Neural cell (in vitro differentiated cells): ENCODE results near the gene KRTAP10-1.

Experiments
- EP300 ChIP-seq: fragments of 450-650 bp; conservative IDR thresholded peaks from 2 replicates; pipeline ENCODE4 v1.6.1; 2014; ENCODE audit warnings: antibody characterized with exemption, mild to moderate bottlenecking, moderate library complexity; ENCODE audit not compliant: poor library complexity, severe bottlenecking
- EZH2 ChIP-seq: fragments of 200-600, 300-800 bp; shearing (Covaris generic), sonication (generic); IDR thresholded peaks from 2 replicates; pipeline ENCODE4 v1.6.1; 2014; ENCODE audit warnings: antibody characterized with exemption, low read length, borderline replicate concordance, mild to moderate bottlenecking; ENCODE audit not compliant: insufficient read depth, poor library complexity, severe bottlenecking
- MXI1 ChIP-seq: fragments of 450-650 bp; conservative IDR thresholded peaks from 2 replicates; pipeline ENCODE4 v1.6.1; 2014; ENCODE audit warnings: antibody characterized with exemption, mild to moderate bottlenecking; ENCODE audit not compliant: poor library complexity, severe bottlenecking
- POLR2AphosphoS5 ChIP-seq: IDR thresholded peaks from 2 replicates; pipeline ENCODE4 v1.6.1; 2012
- RAD21 ChIP-seq: fragments of 450-650 bp; conservative IDR thresholded peaks from 2 replicates; pipeline ENCODE4 v1.6.1; 2014; ENCODE audit warnings: antibody characterized with exemption, mild to moderate bottlenecking, moderate library complexity
- SMC3 ChIP-seq: fragments of 450-650 bp; conservative IDR thresholded peaks from 2 replicates; pipeline ENCODE4 v1.6.1; 2014; ENCODE audit warnings: antibody characterized with exemption, mild to moderate bottlenecking, moderate library complexity; ENCODE audit not compliant: poor library complexity
- TAF1 ChIP-seq: IDR thresholded peaks from 2 replicates; pipeline ENCODE4 v1.6.1; 2012; ENCODE audit warnings: low read depth
- TF ChIP-seq, protein P1 (sequence below): fragments of 450-650 bp; IDR thresholded peaks from 2 replicates; pipeline ENCODE4 v1.5.1; 2014; ENCODE audit warnings: antibody characterized with exemption, mild to moderate bottlenecking, moderate library complexity; ENCODE audit not compliant: poor library complexity, severe bottlenecking
- TF ChIP-seq, protein P2 (sequence below): IDR thresholded peaks from 2 replicates; pipeline ENCODE4 v1.6.1; 2012; ENCODE audit warnings: borderline replicate concordance

GRCh38 chr21:44512496-44513388, 27.3 kb downstream of the KRTAP10-1 start:
- TF ChIP-seq, protein P1, sequence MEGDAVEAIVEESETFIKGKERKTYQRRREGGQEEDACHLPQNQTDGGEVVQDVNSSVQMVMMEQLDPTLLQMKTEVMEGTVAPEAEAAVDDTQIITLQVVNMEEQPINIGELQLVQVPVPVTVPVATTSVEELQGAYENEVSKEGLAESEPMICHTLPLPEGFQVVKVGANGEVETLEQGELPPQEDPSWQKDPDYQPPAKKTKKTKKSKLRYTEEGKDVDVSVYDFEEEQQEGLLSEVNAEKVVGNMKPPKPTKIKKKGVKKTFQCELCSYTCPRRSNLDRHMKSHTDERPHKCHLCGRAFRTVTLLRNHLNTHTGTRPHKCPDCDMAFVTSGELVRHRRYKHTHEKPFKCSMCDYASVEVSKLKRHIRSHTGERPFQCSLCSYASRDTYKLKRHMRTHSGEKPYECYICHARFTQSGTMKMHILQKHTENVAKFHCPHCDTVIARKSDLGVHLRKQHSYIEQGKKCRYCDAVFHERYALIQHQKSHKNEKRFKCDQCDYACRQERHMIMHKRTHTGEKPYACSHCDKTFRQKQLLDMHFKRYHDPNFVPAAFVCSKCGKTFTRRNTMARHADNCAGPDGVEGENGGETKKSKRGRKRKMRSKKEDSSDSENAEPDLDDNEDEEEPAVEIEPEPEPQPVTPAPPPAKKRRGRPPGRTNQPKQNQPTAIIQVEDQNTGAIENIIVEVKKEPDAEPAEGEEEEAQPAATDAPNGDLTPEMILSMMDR, result no peak
- TF ChIP-seq TAF1 (no peak), EP300 (no peak), SMC3 (no peak), MXI1 (no peak), EZH2 (no peak), POLR2AphosphoS5 (no peak), RAD21 (no peak)
- TF ChIP-seq, protein P2, sequence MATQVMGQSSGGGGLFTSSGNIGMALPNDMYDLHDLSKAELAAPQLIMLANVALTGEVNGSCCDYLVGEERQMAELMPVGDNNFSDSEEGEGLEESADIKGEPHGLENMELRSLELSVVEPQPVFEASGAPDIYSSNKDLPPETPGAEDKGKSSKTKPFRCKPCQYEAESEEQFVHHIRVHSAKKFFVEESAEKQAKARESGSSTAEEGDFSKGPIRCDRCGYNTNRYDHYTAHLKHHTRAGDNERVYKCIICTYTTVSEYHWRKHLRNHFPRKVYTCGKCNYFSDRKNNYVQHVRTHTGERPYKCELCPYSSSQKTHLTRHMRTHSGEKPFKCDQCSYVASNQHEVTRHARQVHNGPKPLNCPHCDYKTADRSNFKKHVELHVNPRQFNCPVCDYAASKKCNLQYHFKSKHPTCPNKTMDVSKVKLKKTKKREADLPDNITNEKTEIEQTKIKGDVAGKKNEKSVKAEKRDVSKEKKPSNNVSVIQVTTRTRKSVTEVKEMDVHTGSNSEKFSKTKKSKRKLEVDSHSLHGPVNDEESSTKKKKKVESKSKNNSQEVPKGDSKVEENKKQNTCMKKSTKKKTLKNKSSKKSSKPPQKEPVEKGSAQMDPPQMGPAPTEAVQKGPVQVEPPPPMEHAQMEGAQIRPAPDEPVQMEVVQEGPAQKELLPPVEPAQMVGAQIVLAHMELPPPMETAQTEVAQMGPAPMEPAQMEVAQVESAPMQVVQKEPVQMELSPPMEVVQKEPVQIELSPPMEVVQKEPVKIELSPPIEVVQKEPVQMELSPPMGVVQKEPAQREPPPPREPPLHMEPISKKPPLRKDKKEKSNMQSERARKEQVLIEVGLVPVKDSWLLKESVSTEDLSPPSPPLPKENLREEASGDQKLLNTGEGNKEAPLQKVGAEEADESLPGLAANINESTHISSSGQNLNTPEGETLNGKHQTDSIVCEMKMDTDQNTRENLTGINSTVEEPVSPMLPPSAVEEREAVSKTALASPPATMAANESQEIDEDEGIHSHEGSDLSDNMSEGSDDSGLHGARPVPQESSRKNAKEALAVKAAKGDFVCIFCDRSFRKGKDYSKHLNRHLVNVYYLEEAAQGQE, result no peak
